ENCODE data around the gene TMCC1. TPM values are rescaled to one million over a fixed set of nuclear protein-coding genes. Genes with fewer than 3 reads are reported as not detected.
"Not testable (repeated sequence)": the region's sequence is repeated elsewhere in the genome, so short reads cannot be mapped to it uniquely, and the experiment has no call there.

The TMCC1 gene
- total RNA-seq, 2 donors from 2014 or later: 16.7 to 16.9 TPM

DNA sequence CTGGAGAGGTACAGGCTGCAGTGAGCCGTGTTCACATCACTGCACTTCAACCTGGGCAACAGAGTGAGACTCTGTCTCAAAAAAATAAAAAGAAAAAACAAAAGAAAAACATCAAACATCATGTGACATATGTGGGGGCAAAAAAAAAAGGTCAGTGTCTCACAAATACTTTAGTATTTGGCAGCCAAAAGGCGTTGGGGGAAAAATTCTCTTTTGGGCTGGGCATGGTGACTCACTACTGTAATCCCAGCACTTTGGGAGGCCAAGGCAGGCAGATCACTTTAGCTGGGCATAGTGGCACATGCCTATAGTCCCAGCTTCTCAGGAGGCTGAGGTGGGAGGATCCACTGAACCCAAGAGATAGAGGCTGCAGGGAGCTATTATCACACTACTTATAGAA lies 47.6 kb downstream of the TMCC1 start:
- Mint-ChIP-seq H3K4me3 (no peak overlapping the region), H3K4me1 (ENCODE audit: low read depth) (no peaks in the 10 kb centered on the region), H3K27ac (no peak overlapping the region), H3K36me3 (ENCODE audit: insufficient read depth in 2 of 2) (peaks cover 1 to 14% of the 10 kb centered on the region in 2 donors), H3K27me3 (ENCODE audit: low read depth) (no peaks in the 10 kb centered on the region), H3K9me3 (peaks cover 2 to 3% of the 10 kb centered on the region in 2 donors)
- no peak for ATAC-seq (replicated peaks in 1 of 2)
- no peak for DNase-seq

DNA sequence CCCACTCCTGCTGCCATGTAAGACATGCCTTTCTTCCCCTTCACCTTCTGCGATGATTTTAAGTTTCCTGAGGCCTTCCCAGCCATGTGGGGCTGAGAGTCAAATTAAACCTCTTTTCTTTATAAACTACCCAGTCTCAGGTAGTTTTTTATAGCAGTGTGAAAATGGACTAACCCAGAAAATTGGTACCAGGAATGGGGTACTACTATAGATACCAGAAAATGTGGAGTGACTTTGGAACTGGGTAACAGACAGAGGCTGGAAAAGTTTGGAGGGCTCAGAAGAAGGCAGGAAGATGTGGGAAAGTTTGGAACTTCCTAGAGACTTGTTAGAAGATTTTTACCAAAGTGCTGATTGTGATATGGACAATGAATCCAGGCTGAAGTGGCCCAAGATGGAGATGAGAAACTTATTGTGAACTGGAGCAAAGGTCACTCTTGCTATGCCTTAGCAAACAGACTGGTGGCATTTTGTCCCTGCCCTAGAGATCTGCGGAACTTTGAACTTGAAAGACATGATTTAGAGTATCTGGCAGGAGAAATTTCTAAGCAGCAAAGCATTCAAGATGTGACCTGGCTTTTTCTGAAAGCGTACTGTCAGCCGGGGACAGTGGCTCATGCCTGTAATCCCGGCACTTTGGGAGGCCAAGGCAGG lies 52.7 kb downstream of the TMCC1 start:
- H3K4me1 Mint-ChIP-seq (ENCODE audit: low read depth): peaks cover 8% of the 10 kb centered on the region
- peaks cover 2 to 4% of the 10 kb centered on the region in 2 donors for H3K9me3 Mint-ChIP-seq
- no peak overlapping the region for H3K27ac Mint-ChIP-seq
- peaks cover 0 to 13% of the 10 kb centered on the region in 2 donors for H3K36me3 Mint-ChIP-seq (ENCODE audit: insufficient read depth in 2 of 2)
- ATAC-seq (replicated peaks in 1 of 2) (no peak), DNase-seq (no peak)
- H3K4me3 Mint-ChIP-seq: no peak overlapping the region
- no peaks in the 10 kb centered on the region for H3K27me3 Mint-ChIP-seq (ENCODE audit: low read depth)

DNA sequence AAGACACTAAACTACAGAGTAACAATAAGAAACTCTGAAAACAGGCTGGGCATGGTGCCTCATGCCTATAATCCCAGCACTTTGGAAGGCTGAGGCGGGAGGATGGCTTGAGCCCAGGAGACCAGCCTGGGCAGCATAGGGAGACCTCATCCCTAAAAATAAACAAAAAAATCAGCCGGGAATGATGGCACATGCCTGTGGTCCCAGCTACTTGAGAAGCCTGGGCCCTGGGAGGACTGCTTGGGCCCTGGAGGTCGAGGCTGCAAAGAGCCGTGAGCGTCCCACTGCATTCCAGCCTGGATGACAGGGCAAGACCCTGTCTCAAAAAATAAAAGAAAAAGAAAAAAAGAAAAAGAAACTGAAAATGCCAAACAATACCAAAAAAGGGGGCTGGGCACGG lies 55.4 kb downstream of the TMCC1 start:
- no peaks in the 10 kb centered on the region for H3K27me3 Mint-ChIP-seq (ENCODE audit: low read depth)
- H3K4me3 Mint-ChIP-seq: no peak overlapping the region
- H3K4me1 Mint-ChIP-seq (ENCODE audit: low read depth): peaks cover 13% of the 10 kb centered on the region
- no peak overlapping the region for H3K27ac Mint-ChIP-seq
- DNase-seq: no peak
- ATAC-seq (replicated peaks in 1 of 2): no peak
- peaks cover 0 to 9% of the 10 kb centered on the region in 2 donors for H3K36me3 Mint-ChIP-seq (ENCODE audit: insufficient read depth in 2 of 2)
- H3K9me3 Mint-ChIP-seq: peaks cover 2 to 4% of the 10 kb centered on the region in 2 donors

DNA sequence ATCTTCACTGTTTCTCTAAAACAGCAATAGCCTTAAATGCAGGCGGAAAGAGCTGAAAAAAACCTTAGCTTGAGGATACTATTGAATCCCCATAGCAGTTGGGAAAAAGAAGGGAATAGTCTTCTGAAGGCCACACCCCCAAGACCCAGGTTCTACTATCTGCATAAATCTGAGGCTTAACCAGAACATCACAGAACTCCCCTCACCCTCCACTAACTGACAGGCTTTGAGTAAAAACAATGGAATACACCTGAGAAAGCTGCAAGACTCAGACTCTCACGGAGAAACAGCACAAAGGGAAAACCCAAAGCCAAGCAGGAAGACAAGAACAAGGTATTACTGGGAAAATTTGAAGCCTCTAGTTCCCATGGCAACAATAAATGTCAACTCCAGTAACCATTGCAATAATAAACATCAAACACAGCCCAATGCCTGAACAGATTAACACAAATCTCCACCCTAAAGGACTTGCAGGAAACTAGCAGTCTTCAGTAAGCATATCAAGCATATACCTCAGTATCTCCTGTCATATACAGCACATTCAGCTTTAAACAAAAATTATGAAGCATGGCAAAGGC lies 56.4 kb downstream of the TMCC1 start:
- H3K36me3 Mint-ChIP-seq (ENCODE audit: insufficient read depth in 2 of 2): peaks cover 0 to 6% of the 10 kb centered on the region in 2 donors
- no peaks in the 10 kb centered on the region for H3K27me3 Mint-ChIP-seq (ENCODE audit: low read depth)
- DNase-seq: no peak
- peaks cover 13% of the 10 kb centered on the region for H3K4me1 Mint-ChIP-seq (ENCODE audit: low read depth)
- no peak overlapping the region for H3K4me3 Mint-ChIP-seq
- H3K9me3 Mint-ChIP-seq: peaks cover 0 to 2% of the 10 kb centered on the region in 2 donors
- ATAC-seq (replicated peaks in 1 of 2): no peak
- H3K27ac Mint-ChIP-seq: no peak overlapping the region

DNA sequence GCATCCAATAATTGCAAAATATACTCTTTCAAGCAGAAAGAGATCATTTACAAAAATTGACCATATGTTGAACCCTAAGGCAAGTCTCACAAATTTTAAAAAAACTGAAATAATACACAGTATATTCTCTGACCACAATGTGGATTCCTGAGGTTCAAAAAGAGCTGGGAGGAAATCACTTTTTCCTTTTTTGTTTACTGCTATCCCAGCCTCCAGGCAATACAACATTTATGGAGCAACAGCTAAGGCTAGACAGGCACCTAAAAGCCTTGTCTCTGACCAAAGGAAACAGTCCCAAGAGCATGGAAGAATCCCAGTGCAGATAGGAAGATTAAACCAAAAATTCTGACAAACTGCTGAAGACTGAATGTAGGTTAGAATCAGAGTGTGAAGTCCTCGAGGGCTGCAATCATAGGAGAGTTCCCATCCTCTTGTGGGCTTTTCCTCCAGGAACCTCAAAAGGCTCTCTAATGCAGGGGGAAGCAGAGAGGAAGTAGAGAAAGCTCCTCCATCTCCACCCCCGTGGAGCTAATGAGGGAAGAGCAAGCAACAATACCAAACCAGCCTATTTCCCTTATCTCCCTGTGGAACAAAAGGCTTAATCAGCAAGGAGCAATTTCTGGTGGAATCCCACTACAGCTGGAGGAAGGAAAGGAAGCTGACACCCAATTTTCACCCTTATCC lies 57.0 kb downstream of the TMCC1 start:
- no peak overlapping the region for H3K4me3 Mint-ChIP-seq
- no peak for ATAC-seq (replicated peaks in 1 of 2)
- no peak overlapping the region for H3K27ac Mint-ChIP-seq
- H3K4me1 Mint-ChIP-seq (ENCODE audit: low read depth): peaks cover 13% of the 10 kb centered on the region
- H3K9me3 Mint-ChIP-seq: peaks cover 0 to 2% of the 10 kb centered on the region in 2 donors
- DNase-seq: no peak
- peaks cover 0 to 6% of the 10 kb centered on the region in 2 donors for H3K36me3 Mint-ChIP-seq (ENCODE audit: insufficient read depth in 2 of 2)
- H3K27me3 Mint-ChIP-seq (ENCODE audit: low read depth): no peaks in the 10 kb centered on the region

GRCh38 chr3:129835198-129835597 lies 58.3 kb downstream of the TMCC1 start:
- Mint-ChIP-seq H3K36me3 (ENCODE audit: insufficient read depth in 2 of 2) (peaks cover 0 to 2% of the 10 kb centered on the region in 2 donors), H3K4me3 (no peak overlapping the region), H3K27me3 (ENCODE audit: low read depth) (no peaks in the 10 kb centered on the region), H3K9me3 (no peaks in the 10 kb centered on the region), H3K27ac (no peak overlapping the region), H3K4me1 (ENCODE audit: low read depth) (peaks cover 13% of the 10 kb centered on the region)
- DNase-seq (no peak), ATAC-seq (replicated peaks in 1 of 2) (no peak)

GRCh38 chr3:129834580-129834979 lies 58.9 kb downstream of the TMCC1 start:
- Mint-ChIP-seq H3K27ac (no peak overlapping the region), H3K9me3 (no peaks in the 10 kb centered on the region), H3K4me3 (no peak overlapping the region), H3K36me3 (ENCODE audit: insufficient read depth in 2 of 2) (no peaks in the 10 kb centered on the region), H3K27me3 (ENCODE audit: low read depth) (no peaks in the 10 kb centered on the region), H3K4me1 (ENCODE audit: low read depth) (peaks cover 13% of the 10 kb centered on the region)
- DNase-seq (no peak), ATAC-seq (replicated peaks in 1 of 2) (no peak)

- not testable (repeated sequence) for ATAC-seq (replicated peaks in 1 of 2); DNase-seq; H3K27ac Mint-ChIP-seq; H3K27me3 Mint-ChIP-seq (ENCODE audit: low read depth); H3K36me3 Mint-ChIP-seq (ENCODE audit: insufficient read depth in 2 of 2); H3K9me3 Mint-ChIP-seq; H3K4me3 Mint-ChIP-seq
- peaks cover 17% of the 10 kb centered on the region for H3K4me1 Mint-ChIP-seq (ENCODE audit: low read depth)
Observed at GRCh38 chr3:129831942-129832341, 61.6 kb downstream of the TMCC1 start.

GRCh38 chr3:129831503-129831902 lies 62.0 kb downstream of the TMCC1 start:
- H3K9me3 Mint-ChIP-seq: no peaks in the 10 kb centered on the region
- H3K36me3 Mint-ChIP-seq (ENCODE audit: insufficient read depth in 2 of 2): no peaks in the 10 kb centered on the region
- DNase-seq (no peak), ATAC-seq (replicated peaks in 1 of 2) (no peak)
- no peak overlapping the region for H3K27ac Mint-ChIP-seq
- H3K27me3 Mint-ChIP-seq (ENCODE audit: low read depth): no peaks in the 10 kb centered on the region
- H3K4me3 Mint-ChIP-seq: no peak overlapping the region
- H3K4me1 Mint-ChIP-seq (ENCODE audit: low read depth): peaks cover 20% of the 10 kb centered on the region

GRCh38 chr3:129829640-129830039 lies 63.9 kb downstream of the TMCC1 start:
- Mint-ChIP-seq H3K36me3 (ENCODE audit: insufficient read depth in 2 of 2) (no peaks in the 10 kb centered on the region), H3K9me3 (no peaks in the 10 kb centered on the region), H3K27me3 (ENCODE audit: low read depth) (no peaks in the 10 kb centered on the region), H3K4me1 (ENCODE audit: low read depth) (peaks cover 18% of the 10 kb centered on the region), H3K4me3 (no peak overlapping the region), H3K27ac (no peak overlapping the region)
- ATAC-seq (replicated peaks in 1 of 2): peak in 1 of 2 donors; percentile 54
- DNase-seq: peak; percentile 9 to 12

- H3K4me1 Mint-ChIP-seq (ENCODE audit: low read depth): peaks cover 16% of the 10 kb centered on the region
- H3K36me3 Mint-ChIP-seq (ENCODE audit: insufficient read depth in 2 of 2): no peaks in the 10 kb centered on the region
- ATAC-seq (replicated peaks in 1 of 2) (peak; percentile 64 to 87), DNase-seq (peak; percentile 31 to 32)
- H3K4me3 Mint-ChIP-seq: peak overlapping the region in 1 of 2 donors; percentile 50
- no peaks in the 10 kb centered on the region for H3K27me3 Mint-ChIP-seq (ENCODE audit: low read depth)
- H3K9me3 Mint-ChIP-seq: no peaks in the 10 kb centered on the region
- peak overlapping the region; percentile 16 for H3K27ac Mint-ChIP-seq
Observed at GRCh38 chr3:129827765-129828164, 65.7 kb downstream of the TMCC1 start.

- ATAC-seq (replicated peaks in 1 of 2) (peak; percentile 51 to 55), DNase-seq (peak; percentile 57 to 60)
- Mint-ChIP-seq H3K4me3 (no peak overlapping the region), H3K4me1 (ENCODE audit: low read depth) (peaks cover 16% of the 10 kb centered on the region), H3K9me3 (no peaks in the 10 kb centered on the region), H3K27ac (no peak overlapping the region), H3K36me3 (ENCODE audit: insufficient read depth in 2 of 2) (no peaks in the 10 kb centered on the region), H3K27me3 (ENCODE audit: low read depth) (no peaks in the 10 kb centered on the region)
Observed at GRCh38 chr3:129824926-129825541, 68.5 kb downstream of the TMCC1 start.

- Mint-ChIP-seq H3K36me3 (ENCODE audit: insufficient read depth in 2 of 2) (no peaks in the 10 kb centered on the region), H3K9me3 (no peaks in the 10 kb centered on the region), H3K4me3 (no peak overlapping the region), H3K27ac (no peak overlapping the region), H3K4me1 (ENCODE audit: low read depth) (peaks cover 11% of the 10 kb centered on the region), H3K27me3 (ENCODE audit: low read depth) (no peaks in the 10 kb centered on the region)
- ATAC-seq (replicated peaks in 1 of 2): no peak
- DNase-seq: no peak
Observed at GRCh38 chr3:129822679-129823078, 70.8 kb downstream of the TMCC1 start.
